Cardiac fibroblast (primary cell): Measurements from ENCODE around the gene IGF2R.

ENCODE experiments used
- DNase-seq, 2 donors: peaks; one replicate each; pipeline versions ENCODE4 v3.0.0 to v3.0.0-alpha.2; 2010; ENCODE audit warnings: low read depth in 2 of 2
- H3K4me3 ChIP-seq, 2 donors: replicated peaks in 1 of 2; 1 replicate in 1 of 2; 2 replicates in 1 of 2; pipeline ENCODE4 v1.5.1; 2011; ENCODE audit warnings: low read depth in 2 of 2, low read length in 2 of 2, mild to moderate bottlenecking in 2 of 2, moderate library complexity in 1 of 2
- CTCF ChIP-seq: IDR thresholded peaks from one replicate; pipeline ENCODE4 v1.5.1; 2011; ENCODE audit warnings: low read depth, mild to moderate bottlenecking, low read length, inconsistent platforms

IGF2R gene

GRCh38 chr6:160115421-160115820, 146.5 kb downstream of the IGF2R start:
- no peak for TF ChIP-seq CTCF
- no peak overlapping the region for H3K4me3 ChIP-seq
- DNase-seq = no peak

- TF ChIP-seq CTCF = no peak
- DNase-seq = no peak
- no peak overlapping the region for H3K4me3 ChIP-seq
Measured at GRCh38 chr6:160116411-160116810, 147.5 kb downstream of the IGF2R start.

GRCh38 chr6:160117137-160117536, 148.3 kb downstream of the IGF2R start:
- H3K4me3 ChIP-seq = no peak overlapping the region
- TF ChIP-seq CTCF = no peak
- DNase-seq = no peak

GRCh38 chr6:160118620-160119229, 149.8 kb downstream of the IGF2R start:
- H3K4me3 ChIP-seq = no peak overlapping the region
- DNase-seq = no peak
- no peak for TF ChIP-seq CTCF

- no peak overlapping the region for H3K4me3 ChIP-seq
- peak in 1 of 2 donors; percentile 27 for DNase-seq
- no peak for TF ChIP-seq CTCF
Measured at GRCh38 chr6:160120087-160120486, 151.2 kb downstream of the IGF2R start.

- H3K4me3 ChIP-seq = no peak within 1 kb of the TSS
- DNase-seq = no peak
- TF ChIP-seq CTCF = no peak
Measured at GRCh38 chr6:160121558-160121957, 152.7 kb downstream of the IGF2R start, which contains the start of gene SLC22A1. SLC22A1 (plus strand) TSS chr6:160121815; CDS start chr6:160121936, 121 bp downstream.

GRCh38 chr6:160121981-160122380, 153.1 kb downstream of the IGF2R start:
- no peak for DNase-seq
- H3K4me3 ChIP-seq = no peak overlapping the region
- TF ChIP-seq CTCF = no peak
